ENCODE results near the gene SETDB1.

DNA sequence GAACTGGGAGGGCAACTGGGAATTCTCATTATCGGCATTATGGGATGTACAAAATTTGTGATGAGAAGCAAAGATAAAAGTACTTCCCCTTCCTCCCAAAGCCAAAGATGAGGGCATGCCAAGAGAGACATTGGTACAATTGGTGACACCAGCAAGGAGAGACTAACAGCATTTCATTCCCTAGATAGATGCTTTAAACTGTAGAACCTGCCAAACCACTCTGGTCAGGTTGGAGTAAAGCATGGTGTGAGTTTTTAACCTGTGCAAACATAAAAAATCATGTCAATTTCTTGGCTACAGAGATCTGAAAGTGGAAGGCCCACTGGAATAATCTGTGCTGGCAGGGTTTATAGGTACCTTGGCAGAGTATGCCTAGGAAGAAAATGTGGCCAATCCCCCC, 19.8 kb upstream of the SETDB1 start:
- TF ChIP-seq HNF4G (IDR thresholded peaks at IDR 0.05) (no peak), RAD21 (IDR thresholded peaks at IDR 0.05) (no peak), EGR1 (IDR thresholded peaks at IDR 0.05; ENCODE audit: low read depth in 2 of 2) (no peak), SP1 (IDR thresholded peaks at IDR 0.05) (no peak), GABPA (IDR thresholded peaks at IDR 0.05 in 1 of 2, conservative IDR thresholded peaks at IDR 0.05 in 1 of 2) (no peak), FOXA2 (IDR thresholded peaks at IDR 0.05) (no peak), YY1 (IDR thresholded peaks at IDR 0.05) (no peak)
- TF ChIP-seq, protein P1, sequence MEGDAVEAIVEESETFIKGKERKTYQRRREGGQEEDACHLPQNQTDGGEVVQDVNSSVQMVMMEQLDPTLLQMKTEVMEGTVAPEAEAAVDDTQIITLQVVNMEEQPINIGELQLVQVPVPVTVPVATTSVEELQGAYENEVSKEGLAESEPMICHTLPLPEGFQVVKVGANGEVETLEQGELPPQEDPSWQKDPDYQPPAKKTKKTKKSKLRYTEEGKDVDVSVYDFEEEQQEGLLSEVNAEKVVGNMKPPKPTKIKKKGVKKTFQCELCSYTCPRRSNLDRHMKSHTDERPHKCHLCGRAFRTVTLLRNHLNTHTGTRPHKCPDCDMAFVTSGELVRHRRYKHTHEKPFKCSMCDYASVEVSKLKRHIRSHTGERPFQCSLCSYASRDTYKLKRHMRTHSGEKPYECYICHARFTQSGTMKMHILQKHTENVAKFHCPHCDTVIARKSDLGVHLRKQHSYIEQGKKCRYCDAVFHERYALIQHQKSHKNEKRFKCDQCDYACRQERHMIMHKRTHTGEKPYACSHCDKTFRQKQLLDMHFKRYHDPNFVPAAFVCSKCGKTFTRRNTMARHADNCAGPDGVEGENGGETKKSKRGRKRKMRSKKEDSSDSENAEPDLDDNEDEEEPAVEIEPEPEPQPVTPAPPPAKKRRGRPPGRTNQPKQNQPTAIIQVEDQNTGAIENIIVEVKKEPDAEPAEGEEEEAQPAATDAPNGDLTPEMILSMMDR (IDR thresholded peaks at IDR 0.05; ENCODE audit: low read depth, low read length, missing input control) = no peak
- TF ChIP-seq, protein P2, sequence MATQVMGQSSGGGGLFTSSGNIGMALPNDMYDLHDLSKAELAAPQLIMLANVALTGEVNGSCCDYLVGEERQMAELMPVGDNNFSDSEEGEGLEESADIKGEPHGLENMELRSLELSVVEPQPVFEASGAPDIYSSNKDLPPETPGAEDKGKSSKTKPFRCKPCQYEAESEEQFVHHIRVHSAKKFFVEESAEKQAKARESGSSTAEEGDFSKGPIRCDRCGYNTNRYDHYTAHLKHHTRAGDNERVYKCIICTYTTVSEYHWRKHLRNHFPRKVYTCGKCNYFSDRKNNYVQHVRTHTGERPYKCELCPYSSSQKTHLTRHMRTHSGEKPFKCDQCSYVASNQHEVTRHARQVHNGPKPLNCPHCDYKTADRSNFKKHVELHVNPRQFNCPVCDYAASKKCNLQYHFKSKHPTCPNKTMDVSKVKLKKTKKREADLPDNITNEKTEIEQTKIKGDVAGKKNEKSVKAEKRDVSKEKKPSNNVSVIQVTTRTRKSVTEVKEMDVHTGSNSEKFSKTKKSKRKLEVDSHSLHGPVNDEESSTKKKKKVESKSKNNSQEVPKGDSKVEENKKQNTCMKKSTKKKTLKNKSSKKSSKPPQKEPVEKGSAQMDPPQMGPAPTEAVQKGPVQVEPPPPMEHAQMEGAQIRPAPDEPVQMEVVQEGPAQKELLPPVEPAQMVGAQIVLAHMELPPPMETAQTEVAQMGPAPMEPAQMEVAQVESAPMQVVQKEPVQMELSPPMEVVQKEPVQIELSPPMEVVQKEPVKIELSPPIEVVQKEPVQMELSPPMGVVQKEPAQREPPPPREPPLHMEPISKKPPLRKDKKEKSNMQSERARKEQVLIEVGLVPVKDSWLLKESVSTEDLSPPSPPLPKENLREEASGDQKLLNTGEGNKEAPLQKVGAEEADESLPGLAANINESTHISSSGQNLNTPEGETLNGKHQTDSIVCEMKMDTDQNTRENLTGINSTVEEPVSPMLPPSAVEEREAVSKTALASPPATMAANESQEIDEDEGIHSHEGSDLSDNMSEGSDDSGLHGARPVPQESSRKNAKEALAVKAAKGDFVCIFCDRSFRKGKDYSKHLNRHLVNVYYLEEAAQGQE (IDR thresholded peaks at IDR 0.05) = no peak
- TF ChIP-seq, protein P3, sequence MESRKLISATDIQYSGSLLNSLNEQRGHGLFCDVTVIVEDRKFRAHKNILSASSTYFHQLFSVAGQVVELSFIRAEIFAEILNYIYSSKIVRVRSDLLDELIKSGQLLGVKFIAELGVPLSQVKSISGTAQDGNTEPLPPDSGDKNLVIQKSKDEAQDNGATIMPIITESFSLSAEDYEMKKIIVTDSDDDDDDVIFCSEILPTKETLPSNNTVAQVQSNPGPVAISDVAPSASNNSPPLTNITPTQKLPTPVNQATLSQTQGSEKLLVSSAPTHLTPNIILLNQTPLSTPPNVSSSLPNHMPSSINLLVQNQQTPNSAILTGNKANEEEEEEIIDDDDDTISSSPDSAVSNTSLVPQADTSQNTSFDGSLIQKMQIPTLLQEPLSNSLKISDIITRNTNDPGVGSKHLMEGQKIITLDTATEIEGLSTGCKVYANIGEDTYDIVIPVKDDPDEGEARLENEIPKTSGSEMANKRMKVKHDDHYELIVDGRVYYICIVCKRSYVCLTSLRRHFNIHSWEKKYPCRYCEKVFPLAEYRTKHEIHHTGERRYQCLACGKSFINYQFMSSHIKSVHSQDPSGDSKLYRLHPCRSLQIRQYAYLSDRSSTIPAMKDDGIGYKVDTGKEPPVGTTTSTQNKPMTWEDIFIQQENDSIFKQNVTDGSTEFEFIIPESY (IDR thresholded peaks at IDR 0.05) = no peak
- TF ChIP-seq, protein P4, sequence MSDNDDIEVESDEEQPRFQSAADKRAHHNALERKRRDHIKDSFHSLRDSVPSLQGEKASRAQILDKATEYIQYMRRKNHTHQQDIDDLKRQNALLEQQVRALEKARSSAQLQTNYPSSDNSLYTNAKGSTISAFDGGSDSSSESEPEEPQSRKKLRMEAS (IDR thresholded peaks at IDR 0.05) = no peak
- TF ChIP-seq, protein P5, sequence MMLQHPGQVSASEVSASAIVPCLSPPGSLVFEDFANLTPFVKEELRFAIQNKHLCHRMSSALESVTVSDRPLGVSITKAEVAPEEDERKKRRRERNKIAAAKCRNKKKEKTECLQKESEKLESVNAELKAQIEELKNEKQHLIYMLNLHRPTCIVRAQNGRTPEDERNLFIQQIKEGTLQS (IDR thresholded peaks at IDR 0.05) = no peak
